Keratinocyte (primary cell): ENCODE measurements around the gene IGF2BP2. TPM values are rescaled to one million over a fixed set of nuclear protein-coding genes. Genes with fewer than 3 reads are reported as not detected.

Source experiments
- DNase-seq: peaks from one replicate; pipeline ENCODE4 v3.0.0-alpha.2; 2011; ENCODE audit warnings: low read depth, missing footprints, low spot score
- FAIRE-seq: peaks from 2 replicates; lab custom pipeline; 2011; peaks lifted over from hg19 to GRCh38; lab: Jason Lieb, UNC
- H2AFZ ChIP-seq: 2 replicates; pipeline ENCODE4 v1.6.0; 2012; ENCODE audit warnings: low read length, control low read depth, inconsistent platforms; ENCODE audit not compliant: control insufficient read depth
- H3K27ac ChIP-seq: 2 replicates; pipeline ENCODE4 v1.5.1; 2011; ENCODE audit warnings: low read length; ENCODE audit not compliant: control insufficient read depth, insufficient read depth
- H3K27me3 ChIP-seq: 3 replicates; pipeline ENCODE4 v1.6.0; 2011; ENCODE audit warnings: low read length; ENCODE audit not compliant: control insufficient read depth, insufficient read depth; ENCODE audit errors: extremely low read depth
- H3K36me3 ChIP-seq, 2 experiments: 2 replicates in 1 of 2; 3 replicates in 1 of 2; pipeline ENCODE4 v1.5.1; 2011; ENCODE audit warnings: low read length in 2 of 2, mild to moderate bottlenecking in 1 of 2; ENCODE audit not compliant: control insufficient read depth in 2 of 2, insufficient read depth in 2 of 2; ENCODE audit errors: extremely low read depth in 1 of 2
- H3K4me1 ChIP-seq: 3 replicates; pipeline ENCODE4 v1.5.1; 2011; ENCODE audit warnings: low read length; ENCODE audit not compliant: control insufficient read depth, insufficient read depth; ENCODE audit errors: extremely low read depth
- H3K4me2 ChIP-seq: 3 replicates; pipeline ENCODE4 v1.6.0; 2011; ENCODE audit warnings: low read depth, low read length; ENCODE audit not compliant: control insufficient read depth, insufficient read depth; ENCODE audit errors: extremely low read depth
- H3K4me3 ChIP-seq, 3 experiments: fragments of 200-600 bp in 1 of 3; sonication (generic) in 1 of 3; 2 replicates in 2 of 3; 3 replicates in 1 of 3; pipeline ENCODE4 v1.5.1; 2011 to 2016; ENCODE audit warnings: low read length in 3 of 3, mild to moderate bottlenecking in 3 of 3, control low read depth in 2 of 3, inconsistent platforms in 1 of 3, low read depth in 1 of 3, mixed read lengths in 1 of 3, mixed run types in 1 of 3, moderate library complexity in 1 of 3; ENCODE audit not compliant: control insufficient read depth in 2 of 3, insufficient read depth in 2 of 3; ENCODE audit errors: extremely low read depth in 1 of 3
- H3K79me2 ChIP-seq: 2 replicates; pipeline ENCODE4 v1.6.0; 2012; ENCODE audit warnings: low read length; ENCODE audit not compliant: control insufficient read depth, insufficient read depth
- H3K9ac ChIP-seq: 3 replicates; pipeline ENCODE4 v1.6.0; 2011; ENCODE audit warnings: low read length; ENCODE audit not compliant: control insufficient read depth, insufficient read depth; ENCODE audit errors: extremely low read depth
- H3K9me1 ChIP-seq: 3 replicates; pipeline ENCODE4 v1.6.0; 2011; ENCODE audit warnings: low read length; ENCODE audit not compliant: control insufficient read depth, insufficient read depth; ENCODE audit errors: extremely low read depth
- H3K9me3 ChIP-seq: 2 replicates; pipeline ENCODE4 v1.5.1; 2012; ENCODE audit warnings: low read depth, low read length; ENCODE audit not compliant: control insufficient read depth
- H4K20me1 ChIP-seq: 3 replicates; pipeline ENCODE4 v1.6.0; 2011; ENCODE audit warnings: low read length; ENCODE audit not compliant: control insufficient read depth, insufficient read depth; ENCODE audit errors: extremely low read depth
- CTCF ChIP-seq, 3 experiments: IDR thresholded peaks in 1 of 3; conservative IDR thresholded peaks in 1 of 3; optimal IDR thresholded peaks in 1 of 3; 2 replicates in 2 of 3; 3 replicates in 1 of 3; pipeline versions ENCODE3 to v1.5.1; 2011; ENCODE audit warnings: low read length in 3 of 3, mild to moderate bottlenecking in 3 of 3, moderate library complexity in 2 of 3, control low read depth in 1 of 3, inconsistent platforms in 1 of 3; ENCODE audit not compliant: insufficient read depth in 2 of 3; ENCODE audit errors: extremely low read depth in 1 of 3
- EZH2 ChIP-seq: IDR thresholded peaks from one replicate; pipeline ENCODE4 v1.6.1; 2012; ENCODE audit warnings: inconsistent platforms, mild to moderate bottlenecking, low read length, moderate library complexity
- dilution Hi-C: fragments of 300-500 bp; cut with MboI; formaldehyde crosslinking; loops from one replicate; pipeline ENCODE4 v1.7.0; 2020; ENCODE audit warnings: low sequenced_read_pairs; ENCODE audit not compliant: extremely low pct_ligation_motif_present
- polyA plus RNA-seq, 5 experiments: library from polyadenylated mRNA; depleted of rRNA in 3 of 5; stranded (reverse) in 3 of 5; stranded (forward) in 1 of 5; unstranded in 1 of 5; fragments of >200 nt; gene quantifications; 1 replicate in 1 of 5; 2 replicates in 3 of 5; 3 replicates in 1 of 5; pipeline versions ENCODE4 v1.2.1 to v1.2.3, GENCODE V29; 2011 to 2012; ENCODE audit warnings: missing spikeins in 2 of 5, low read depth in 1 of 5, low replicate concordance in 1 of 5

The IGF2BP2 gene
- polyA plus RNA-seq, 1 donor (not counting 4 experiments of a cell fraction or from before 2014, with no cell fraction given) = 21.2 TPM

- Histone ChIP-seq H2AFZ (no peak overlapping the region), H3K27ac (peak overlapping the region; percentile 98)
Observed at GRCh38 chr3:185728630-185729336, 96.1 kb downstream of the IGF2BP2 start.

GRCh38 chr3:185727873-185728272 lies 97.0 kb downstream of the IGF2BP2 start:
- peak overlapping the region; percentile 82 for H3K9ac ChIP-seq
- FAIRE-seq = peak; percentile 89
- H3K27ac ChIP-seq = peak overlapping the region; percentile 98
- H3K36me3 ChIP-seq = peaks cover 0 to 15% of the 10 kb centered on the region in 2 experiments
- no peak overlapping the region for H2AFZ ChIP-seq
- peaks cover 73% of the 10 kb centered on the region for H3K79me2 ChIP-seq
- no peaks in the 10 kb centered on the region for H3K9me1 ChIP-seq
- H3K27me3 ChIP-seq = no peaks in the 10 kb centered on the region
- peak in 1 of 3 experiments; percentile 56 for TF ChIP-seq CTCF (optimal IDR thresholded peaks at IDR 0.05 in 1 of 3, IDR thresholded peaks at IDR 0.05 in 1 of 3, conservative IDR thresholded peaks at IDR 0.05 in 1 of 3; ENCODE audit: extremely low read depth in 1 of 3, insufficient read depth in 2 of 3, low read length in 3 of 3)
- no peak for TF ChIP-seq EZH2
- no peaks in the 10 kb centered on the region for H3K9me3 ChIP-seq
- dilution Hi-C loops = no loop called here
- peak; percentile 92 for DNase-seq
- H3K4me1 ChIP-seq = peaks cover 70% of the 10 kb centered on the region
- peak overlapping the region; percentile 79 for H3K4me2 ChIP-seq
- peak overlapping the region; percentile 27 to 47 (median 43) for H3K4me3 ChIP-seq
- H4K20me1 ChIP-seq = no peaks in the 10 kb centered on the region

More at GRCh38 chr3:185728630-185729336, 96.1 kb downstream of the IGF2BP2 start:
- TF ChIP-seq EZH2 = no peak
- no peak for TF ChIP-seq CTCF (optimal IDR thresholded peaks at IDR 0.05 in 1 of 3, IDR thresholded peaks at IDR 0.05 in 1 of 3, conservative IDR thresholded peaks at IDR 0.05 in 1 of 3; ENCODE audit: extremely low read depth in 1 of 3, insufficient read depth in 2 of 3, low read length in 3 of 3)
- H3K4me2 ChIP-seq = peak overlapping the region; percentile 79
- H3K9ac ChIP-seq = peak overlapping the region; percentile 82
- peaks cover 79% of the 10 kb centered on the region for H3K4me1 ChIP-seq
- no peaks in the 10 kb centered on the region for H3K27me3 ChIP-seq
- H4K20me1 ChIP-seq = no peaks in the 10 kb centered on the region
- no peaks in the 10 kb centered on the region for H3K9me1 ChIP-seq
- FAIRE-seq (no peak), DNase-seq (no peak)
- no peaks in the 10 kb centered on the region for H3K9me3 ChIP-seq
- H3K36me3 ChIP-seq = peaks cover 0 to 9% of the 10 kb centered on the region in 2 experiments
- dilution Hi-C loops = no loop called here
- H3K4me3 ChIP-seq = peak overlapping the region; percentile 27 to 47 (median 43)
- H3K79me2 ChIP-seq = peaks cover 64% of the 10 kb centered on the region
